H1 (cell line): ENCODE measurements around the gene PPP1R2. TPM values are rescaled to one million over a fixed set of nuclear protein-coding genes. Genes with fewer than 3 reads are reported as not detected.

Source experiments
- CTCF ChIA-PET: fragments of 300-600 bp; sonication (Branson Sonifier 250); formaldehyde crosslinking; loops from one replicate; lab custom pipeline; 2021; ENCODE audit not compliant: partially characterized antibody; lab: Charles Lee
- POLR2A ChIA-PET: fragments of 300-600 bp; sonication (Branson Sonifier 250); formaldehyde crosslinking; loops from one replicate; lab custom pipeline; 2021; ENCODE audit warnings: inconsistent platforms; ENCODE audit not compliant: partially characterized antibody; lab: Charles Lee
- DNase-seq, 2 experiments: peaks; one replicate each; pipeline versions ENCODE4 v3.0.0 to v3.0.0-alpha.2; 2010 to 2022; ENCODE audit warnings: low spot score in 2 of 2, low read depth in 1 of 2, mixed read lengths in 1 of 2
- FAIRE-seq: peaks from 2 replicates; lab custom pipeline; 2011; peaks lifted over from hg19 to GRCh38; lab: Jason Lieb, UNC
- H2AFZ ChIP-seq: 2 replicates; pipeline ENCODE4 v1.8.1; 2012; ENCODE audit warnings: low read length, inconsistent platforms
- H2AK5ac ChIP-seq: 2 replicates; pipeline ENCODE4 v1.6.1; 2013; ENCODE audit warnings: low read depth, low read length
- H2BK120ac ChIP-seq: replicated peaks from 2 replicates; pipeline ENCODE3; 2013; ENCODE audit warnings: low read depth, low read length, inconsistent platforms
- H2BK12ac ChIP-seq: 2 replicates; pipeline ENCODE4 v1.6.1; 2013; ENCODE audit warnings: low read depth, low read length
- H2BK15ac ChIP-seq: 2 replicates; pipeline ENCODE4 v1.6.1; 2013; ENCODE audit warnings: low read length
- H2BK20ac ChIP-seq: 2 replicates; pipeline ENCODE4 v1.6.1; 2013; ENCODE audit warnings: low read length
- H2BK5ac ChIP-seq: 2 replicates; pipeline ENCODE4 v1.6.1; 2013; ENCODE audit warnings: low read depth, low read length
- H3K14ac ChIP-seq: 2 replicates; pipeline ENCODE4 v1.6.1; 2013; ENCODE audit warnings: inconsistent platforms; ENCODE audit not compliant: insufficient read length
- H3K18ac ChIP-seq: 2 replicates; pipeline ENCODE4 v1.6.1; 2013; ENCODE audit warnings: low read length; ENCODE audit errors: extremely low read depth
- H3K23ac ChIP-seq: 2 replicates; pipeline ENCODE4 v1.6.1; 2013; ENCODE audit warnings: inconsistent platforms; ENCODE audit not compliant: insufficient read length
- H3K23me2 ChIP-seq: 2 replicates; pipeline ENCODE4 v1.6.1; 2013; ENCODE audit warnings: low read depth, low read length
- H3K27ac ChIP-seq: 2 replicates; pipeline ENCODE4 v1.6.1; 2011; ENCODE audit warnings: low read depth, low read length, inconsistent platforms
- H3K27me3 ChIP-seq, 4 experiments: replicated peaks in 1 of 4; 1 replicate in 1 of 4; 2 replicates in 3 of 4; pipeline versions ENCODE4 v1.6.1 to v1.8.1; 2011 to 2013; ENCODE audit warnings: low read length in 3 of 4, mild to moderate bottlenecking in 3 of 4, inconsistent platforms in 2 of 4, mixed read lengths in 2 of 4, moderate library complexity in 1 of 4; ENCODE audit not compliant: control insufficient read depth in 3 of 4, insufficient read depth in 3 of 4; ENCODE audit errors: extremely low read depth in 1 of 4
- H3K36me3 ChIP-seq, 4 experiments: 2 replicates each; pipeline versions ENCODE4 v1.6.1 to v1.8.1; 2011 to 2013; ENCODE audit warnings: mild to moderate bottlenecking in 4 of 4, low read length in 3 of 4, moderate library complexity in 2 of 4, control low read depth in 1 of 4, inconsistent platforms in 1 of 4; ENCODE audit not compliant: insufficient read depth in 4 of 4, control insufficient read depth in 2 of 4
- H3K4ac ChIP-seq: replicated peaks from 2 replicates; pipeline ENCODE3; 2013; ENCODE audit warnings: low read length, low read depth, mixed read lengths, inconsistent platforms; ENCODE audit not compliant: insufficient read length
- H3K4me1 ChIP-seq, 4 experiments: replicated peaks in 1 of 4; 1 replicate in 1 of 4; 2 replicates in 3 of 4; pipeline versions ENCODE4 v1.6.1 to v1.8.1; 2011 to 2013; ENCODE audit warnings: low read length in 3 of 4, inconsistent platforms in 2 of 4, mixed read lengths in 1 of 4; ENCODE audit not compliant: insufficient read depth in 4 of 4, control insufficient read depth in 3 of 4
- H3K4me2 ChIP-seq, 2 experiments: 2 replicates each; pipeline versions ENCODE4 v1.6.1 to v1.8.1; 2011 to 2013; ENCODE audit warnings: low read depth in 2 of 2, low read length in 2 of 2, control low read depth in 1 of 2, inconsistent platforms in 1 of 2, mild to moderate bottlenecking in 1 of 2; ENCODE audit not compliant: insufficient read depth in 1 of 2
- H3K4me3 ChIP-seq, 4 experiments: fragments of 200-600, 300-600 bp in 1 of 4; sonication (generic), shearing (Covaris generic), sonication (Bioruptor Twin) in 1 of 4; 2 replicates each; pipeline versions ENCODE4 v1.5.1 to v1.8.1; 2011 to 2016; ENCODE audit warnings: low read length in 4 of 4, low read depth in 3 of 4, control low read depth in 2 of 4, inconsistent platforms in 2 of 4, mild to moderate bottlenecking in 2 of 4, mixed read lengths in 1 of 4, moderate library complexity in 1 of 4; ENCODE audit not compliant: insufficient read depth in 2 of 4; ENCODE audit errors: extremely low read depth in 1 of 4
- H3K56ac ChIP-seq: replicated peaks from 2 replicates; pipeline ENCODE3; 2013; ENCODE audit warnings: low read depth, mild to moderate bottlenecking, mixed read lengths, low read length, inconsistent platforms; ENCODE audit not compliant: insufficient read length
- H3K79me1 ChIP-seq: 2 replicates; pipeline ENCODE4 v1.6.1; 2013; ENCODE audit warnings: low read depth, low read length, control low read depth
- H3K79me2 ChIP-seq, 2 experiments: 2 replicates each; pipeline versions ENCODE4 v1.6.1 to v1.8.1; 2012 to 2013; ENCODE audit warnings: low read length in 2 of 2, mild to moderate bottlenecking in 2 of 2, inconsistent platforms in 1 of 2; ENCODE audit not compliant: insufficient read depth in 2 of 2, control insufficient read depth in 1 of 2
- H3K9ac ChIP-seq, 4 experiments: replicated peaks in 1 of 4; 1 replicate in 1 of 4; 2 replicates in 3 of 4; pipeline versions ENCODE4 v1.6.1 to v1.8.1; 2011 to 2013; ENCODE audit warnings: low read depth in 3 of 4, low read length in 3 of 4, control low read depth in 2 of 4, mild to moderate bottlenecking in 2 of 4, moderate library complexity in 2 of 4, inconsistent platforms in 1 of 4; ENCODE audit errors: extremely low read depth in 1 of 4
- H3K9me3 ChIP-seq, 2 experiments: 2 replicates each; pipeline versions ENCODE4 v1.6.1 to v1.8.1; 2012 to 2013; ENCODE audit warnings: mild to moderate bottlenecking in 2 of 2, moderate library complexity in 2 of 2, control low read depth in 1 of 2, inconsistent platforms in 1 of 2, low read depth in 1 of 2, low read length in 1 of 2, mixed read lengths in 1 of 2; ENCODE audit not compliant: insufficient read depth in 2 of 2
- H4K20me1 ChIP-seq, 2 experiments: replicated peaks in 1 of 2; 2 replicates each; pipeline versions ENCODE3 to v1.8.1; 2011 to 2013; ENCODE audit warnings: inconsistent platforms in 2 of 2, low read length in 2 of 2, mild to moderate bottlenecking in 1 of 2; ENCODE audit not compliant: insufficient read depth in 2 of 2, control insufficient read depth in 1 of 2
- H4K5ac ChIP-seq: 2 replicates; pipeline ENCODE4 v1.6.1; 2013; ENCODE audit warnings: low read length, low read depth, mixed read lengths, inconsistent platforms; ENCODE audit not compliant: insufficient read length
- H4K8ac ChIP-seq: 2 replicates; pipeline ENCODE4 v1.8.0; 2013; ENCODE audit warnings: mild to moderate bottlenecking, moderate library complexity, low read length, inconsistent platforms; ENCODE audit not compliant: insufficient read depth; ENCODE audit errors: extremely low read depth
- H4K91ac ChIP-seq: replicated peaks from 2 replicates; pipeline ENCODE3; 2013; ENCODE audit warnings: low read length, mixed read lengths, inconsistent platforms; ENCODE audit not compliant: insufficient read length
- BACH1 ChIP-seq: IDR thresholded peaks from 2 replicates; pipeline ENCODE4 v1.6.1; 2012; ENCODE audit warnings: low read length, improper control_type of control experiment
- KDM4A ChIP-seq: IDR thresholded peaks from one replicate; pipeline ENCODE4 v1.7.1; 2012; ENCODE audit warnings: low read depth, mild to moderate bottlenecking, moderate library complexity, low read length, inconsistent platforms; ENCODE audit not compliant: severe bottlenecking
- KDM5A ChIP-seq: fragments of 200-600 bp; IDR thresholded peaks from 2 replicates; pipeline ENCODE4 v1.7.1; 2012; ENCODE audit warnings: mild to moderate bottlenecking, low read length, inconsistent platforms, mixed read lengths
- MAFK ChIP-seq: IDR thresholded peaks from 2 replicates; pipeline ENCODE4 v1.6.1; 2012; ENCODE audit warnings: low read depth, mild to moderate bottlenecking, improper control_type of control experiment, low read length
- SIRT6 ChIP-seq: IDR thresholded peaks from one replicate; pipeline ENCODE4 v1.7.1; 2012; ENCODE audit warnings: low read length, inconsistent platforms
- SIX5 ChIP-seq: IDR thresholded peaks from 2 replicates; pipeline ENCODE4 v1.6.1; 2011; ENCODE audit warnings: mild to moderate bottlenecking, low read depth, low read length
- WGBS, 2 experiments: shearing (Covaris generic) in 1 of 2; methylation state at CpG; one replicate each; pipeline versions ENCODE4 v1.1.6 to v1.1.7; 2013 to 2015; ENCODE audit warnings: low lambda C conversion rate in 2 of 2, mixed read lengths in 2 of 2, inconsistent platforms in 1 of 2, low coverage in 1 of 2, missing lambda C conversion rate in 1 of 2; ENCODE audit not compliant: insufficient replicate concordance in 2 of 2, insufficient coverage in 1 of 2, insufficient read length in 1 of 2; ENCODE audit errors: extremely low coverage in 1 of 2, missing lambda C conversion rate in 1 of 2; 5-methylcytosine and 5-hydroxymethylcytosine counted together
- polyA plus RNA-seq, 7 experiments: library from polyadenylated mRNA; depleted of rRNA in 3 of 7; stranded (reverse) in 5 of 7; unstranded in 2 of 7; fragments of >200 nt in 5 of 7; fragments of 200-250 nt in 2 of 7; gene quantifications; 1 replicate in 5 of 7; 2 replicates in 1 of 7; 4 replicates in 1 of 7; pipeline versions ENCODE4 v1.2.1 to v1.2.3, GENCODE V29; 2011 to 2013; ENCODE audit warnings: missing spikeins in 2 of 7, mixed read lengths in 2 of 7
- total RNA-seq: library from RNA; stranded (reverse); fragmentation: NEBNext Ultra II Directional; extraction: Animal tissue kit (Norgen Biotek cat#: 25700); gene quantifications from 2 replicates; pipeline ENCODE4 v1.2.1, GENCODE V29; 2021

The PPP1R2 gene
- total and polyA plus RNA-seq, 2 of the 8 experiments (the other 6 are each of a cell fraction or from before 2014, with no cell fraction given): 14.0 to 26.5 TPM

DNA sequence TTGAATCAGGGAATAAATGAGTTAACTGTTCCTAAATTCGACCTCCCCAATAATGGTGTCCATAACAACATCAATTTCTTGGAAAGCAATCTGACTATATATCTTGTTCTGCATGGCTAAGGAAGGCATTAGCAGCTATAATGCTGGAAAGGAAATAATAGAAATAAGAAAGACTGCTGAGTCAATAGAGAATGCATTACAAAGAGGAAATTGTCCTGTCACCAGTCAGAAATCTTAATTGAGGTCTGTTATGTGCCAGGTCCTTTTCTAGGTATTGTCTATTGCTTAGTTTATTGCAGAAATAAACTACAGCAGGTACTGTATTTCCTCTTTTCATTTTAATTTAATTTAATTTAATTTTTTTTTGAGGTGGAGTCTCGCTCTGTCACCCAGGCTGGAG, 5.9 kb upstream of the PPP1R2 start:
- no peak overlapping the region for H2BK5ac ChIP-seq
- no peak overlapping the region for H3K56ac ChIP-seq
- H4K8ac ChIP-seq: no peak overlapping the region
- TF ChIP-seq BACH1 (no peak), SIX5 (no peak), MAFK (no peak), SIRT6 (no peak), KDM5A (no peak), KDM4A (no peak)
- H2AFZ ChIP-seq: no peak overlapping the region
- no peak overlapping the region for H3K9ac ChIP-seq
- H3K79me2 ChIP-seq: no peaks in the 10 kb centered on the region
- no peaks in the 10 kb centered on the region for H3K36me3 ChIP-seq
- H3K4me3 ChIP-seq: peak overlapping the region in 1 of 4 experiments; percentile 33; a peak in 1 of 8 replicates
- DNase-seq: no peak
- no peak overlapping the region for H2AK5ac ChIP-seq
- FAIRE-seq: no peak
- peaks cover 1 to 10% (median 10%) of the 10 kb centered on the region in 4 experiments; a peak in 6 of 7 replicates for H3K27me3 ChIP-seq
- H2BK120ac ChIP-seq: no peak overlapping the region
- H3K9me3 ChIP-seq: no peaks in the 10 kb centered on the region
- peaks cover under 1 to 10% (median 4%) of the 10 kb centered on the region in 4 experiments; a peak in 6 of 7 replicates for H3K4me1 ChIP-seq
- ChIA-PET CTCF (interaction anchor here (1.4 kb wide), 1 partner anchor 9 kb away, joined by 6 read pairs; no protein-coding TSS in a partner anchor), POLR2A (interaction anchor here (0.6 kb wide), 1 partner anchor 905 kb away, joined by 4 read pairs; no protein-coding TSS in a partner anchor)
- H3K23ac ChIP-seq: no peak overlapping the region
- no peak overlapping the region for H4K5ac ChIP-seq
- no peak overlapping the region for H3K27ac ChIP-seq
- H3K18ac ChIP-seq: no peak overlapping the region
- no peak overlapping the region for H2BK15ac ChIP-seq
- H3K79me1 ChIP-seq: no peaks in the 10 kb centered on the region
- WGBS, 2 experiments: 81% methylated on average over 2 of the region's 2 CpGs; no CpG with 5 or more reads in 1 of the 2 experiments
- H4K20me1 ChIP-seq: no peaks in the 10 kb centered on the region
- no peaks in the 10 kb centered on the region for H3K23me2 ChIP-seq
- H3K4ac ChIP-seq: no peak overlapping the region
- no peak overlapping the region for H4K91ac ChIP-seq
- peak overlapping the region; percentile 40 to 46; a peak in 3 of 4 replicates for H3K4me2 ChIP-seq
- no peak overlapping the region for H2BK12ac ChIP-seq
- no peak overlapping the region for H3K14ac ChIP-seq
- no peak overlapping the region for H2BK20ac ChIP-seq
